HG03097 (cell line): ENCODE data around the gene CFB.

ENCODE experiments used
- ATAC-seq: cut with Tn5 transposase; IDR thresholded peaks from one replicate; pipeline ENCODE4 v1.9.1; 2021; ENCODE audit not compliant: unreplicated experiment, low FRiP score

The CFB gene

DNA sequence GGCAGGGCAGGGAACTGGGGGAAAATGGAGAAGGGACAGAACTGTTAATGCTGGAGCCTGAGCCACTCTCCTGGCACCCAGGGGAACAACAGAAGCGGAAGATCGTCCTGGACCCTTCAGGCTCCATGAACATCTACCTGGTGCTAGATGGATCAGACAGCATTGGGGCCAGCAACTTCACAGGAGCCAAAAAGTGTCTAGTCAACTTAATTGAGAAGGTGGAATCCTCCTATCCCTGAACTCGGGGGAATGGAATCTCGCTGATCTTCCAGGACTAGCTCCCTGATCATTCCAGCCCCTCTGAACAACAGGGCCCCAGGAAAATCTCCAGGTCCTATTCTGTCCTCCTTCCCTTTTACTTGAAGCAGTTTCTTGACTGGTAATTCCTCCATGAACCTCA lies 2.0 kb downstream of the CFB start:
- ATAC-seq: no peak

DNA sequence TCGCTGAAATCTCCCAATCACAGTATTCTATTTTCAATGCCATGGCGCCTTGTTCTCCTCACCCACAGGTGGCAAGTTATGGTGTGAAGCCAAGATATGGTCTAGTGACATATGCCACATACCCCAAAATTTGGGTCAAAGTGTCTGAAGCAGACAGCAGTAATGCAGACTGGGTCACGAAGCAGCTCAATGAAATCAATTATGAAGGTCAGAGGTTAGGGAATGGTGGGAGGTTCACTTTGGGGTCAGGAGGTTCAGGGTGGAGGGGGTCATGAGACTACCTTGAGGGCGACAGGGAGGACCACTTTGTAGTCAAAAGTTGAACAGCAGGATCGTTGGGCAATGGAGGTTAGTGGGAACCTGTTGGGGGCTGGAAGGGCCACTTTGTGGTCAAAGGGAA lies 2.4 kb downstream of the CFB start:
- ATAC-seq: no peak

DNA sequence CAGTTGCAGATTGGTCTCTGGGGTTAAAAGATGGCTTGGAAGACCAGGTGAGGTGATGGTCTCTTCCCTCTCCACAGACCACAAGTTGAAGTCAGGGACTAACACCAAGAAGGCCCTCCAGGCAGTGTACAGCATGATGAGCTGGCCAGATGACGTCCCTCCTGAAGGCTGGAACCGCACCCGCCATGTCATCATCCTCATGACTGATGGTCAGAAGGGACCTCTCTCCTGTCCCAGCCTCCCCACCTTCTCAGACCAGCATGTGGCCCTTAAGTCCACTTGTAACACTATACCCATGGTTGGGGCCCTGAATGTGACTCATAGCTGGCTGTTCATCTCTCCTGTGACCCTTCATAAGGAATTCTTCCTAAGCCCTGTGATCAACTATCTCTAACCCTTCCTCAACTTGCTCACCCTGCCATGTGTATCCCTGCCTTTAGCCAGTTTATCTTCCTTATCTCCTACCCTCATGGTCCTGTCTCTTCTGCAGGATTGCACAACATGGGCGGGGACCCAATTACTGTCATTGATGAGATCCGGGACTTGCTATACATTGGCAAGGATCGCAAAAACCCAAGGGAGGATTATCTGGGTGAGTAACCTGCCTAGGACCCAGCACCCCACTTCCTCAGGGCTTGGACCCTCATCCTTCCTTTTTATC lies 3.0 kb downstream of the CFB start:
- ATAC-seq: no peak

DNA sequence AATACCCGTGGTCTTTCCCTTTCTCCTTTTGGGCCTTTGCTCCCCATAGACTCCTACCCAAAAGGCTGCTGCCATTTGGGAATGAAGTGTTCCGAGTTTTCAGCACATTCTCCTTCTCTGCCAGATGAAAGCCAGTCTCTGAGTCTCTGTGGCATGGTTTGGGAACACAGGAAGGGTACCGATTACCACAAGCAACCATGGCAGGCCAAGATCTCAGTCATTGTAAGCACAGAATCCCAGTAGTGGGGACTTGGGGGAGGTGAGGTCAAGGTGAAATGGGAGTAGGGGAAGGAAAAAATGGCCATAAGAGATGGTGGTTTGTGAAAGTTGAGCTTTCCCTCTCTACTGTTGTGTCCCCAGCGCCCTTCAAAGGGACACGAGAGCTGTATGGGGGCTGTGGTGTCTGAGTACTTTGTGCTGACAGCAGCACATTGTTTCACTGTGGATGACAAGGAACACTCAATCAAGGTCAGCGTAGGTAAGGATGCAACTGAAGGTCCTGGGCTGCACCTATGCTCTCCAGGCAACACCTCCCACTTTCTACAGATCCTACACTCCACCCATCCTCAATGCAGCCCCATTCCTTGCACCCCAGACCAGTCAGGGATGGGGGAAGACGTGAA lies 4.1 kb downstream of the CFB start:
- no peak for ATAC-seq

DNA sequence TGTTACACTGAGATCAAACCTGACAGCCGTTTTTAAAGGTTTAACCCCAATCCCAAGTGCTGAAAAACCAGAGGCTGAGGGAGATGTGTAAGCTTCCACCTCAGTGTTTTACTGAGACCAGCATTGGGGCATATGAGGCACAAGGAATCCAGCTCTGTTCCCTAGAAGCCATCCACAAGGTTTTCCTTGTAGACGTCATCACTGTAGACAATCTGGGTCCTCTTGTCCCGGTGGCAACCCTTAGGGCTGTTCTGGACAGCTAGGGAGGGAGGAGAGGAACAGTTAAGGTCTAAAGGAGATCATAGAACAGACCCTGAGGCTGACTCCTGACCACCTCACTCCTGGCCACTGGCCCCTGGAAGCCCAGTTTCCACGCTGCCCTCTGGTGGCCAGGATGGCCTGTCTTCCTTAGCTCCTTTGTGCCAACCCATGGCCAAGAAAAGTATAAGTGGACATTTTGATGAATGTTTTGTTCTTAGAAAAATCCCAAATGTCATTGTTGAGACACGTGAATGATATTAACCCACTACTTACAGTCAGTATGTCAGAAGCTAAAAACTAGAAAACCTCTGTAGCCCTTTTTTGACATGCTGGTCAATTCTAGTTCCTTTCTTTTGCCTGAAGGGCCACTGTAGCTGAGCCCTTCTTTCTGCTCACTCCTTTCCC lies 6.4 kb downstream of the CFB start:
- no peak for ATAC-seq

DNA sequence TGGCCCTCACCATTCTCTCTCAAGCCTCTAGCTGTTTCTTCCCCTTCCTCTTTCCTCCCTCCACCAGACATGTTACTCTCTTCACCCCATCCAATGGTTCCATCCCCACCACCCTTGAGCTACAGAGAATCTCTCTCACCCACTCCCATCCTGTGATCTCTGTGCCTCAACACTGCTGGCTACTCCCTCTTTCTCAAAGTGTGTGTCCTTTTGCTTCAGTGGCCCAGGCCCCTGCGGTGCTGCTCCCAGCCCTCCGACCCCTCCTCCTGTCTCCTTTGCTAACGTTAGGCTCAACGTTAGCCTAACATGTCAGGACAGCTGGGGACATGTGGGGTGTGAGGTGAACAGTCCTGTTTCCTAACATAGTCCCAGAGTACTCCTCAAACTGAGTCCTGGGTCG lies 7.0 kb downstream of the CFB start:
- no peak for ATAC-seq

DNA sequence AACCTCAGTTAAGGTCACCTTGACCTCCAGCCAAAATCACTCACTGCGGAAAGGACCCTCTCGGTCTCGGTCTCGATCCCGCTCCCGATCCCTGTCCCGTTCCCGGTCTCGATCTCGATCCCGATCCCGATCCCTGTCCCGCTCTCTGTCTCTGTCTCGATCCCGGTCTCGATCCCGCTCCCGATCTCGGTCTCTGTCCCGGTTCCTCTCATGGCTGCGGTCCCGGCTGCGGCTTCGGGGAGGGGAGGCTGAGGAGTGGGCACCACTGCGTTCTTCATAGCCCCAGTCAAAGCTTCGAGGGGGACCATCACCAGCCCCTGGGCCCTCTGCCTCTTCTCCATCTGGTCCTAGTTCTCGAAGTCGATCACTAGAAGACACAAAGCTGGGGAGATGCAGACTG lies 8.6 kb downstream of the CFB start:
- ATAC-seq: no peak

DNA sequence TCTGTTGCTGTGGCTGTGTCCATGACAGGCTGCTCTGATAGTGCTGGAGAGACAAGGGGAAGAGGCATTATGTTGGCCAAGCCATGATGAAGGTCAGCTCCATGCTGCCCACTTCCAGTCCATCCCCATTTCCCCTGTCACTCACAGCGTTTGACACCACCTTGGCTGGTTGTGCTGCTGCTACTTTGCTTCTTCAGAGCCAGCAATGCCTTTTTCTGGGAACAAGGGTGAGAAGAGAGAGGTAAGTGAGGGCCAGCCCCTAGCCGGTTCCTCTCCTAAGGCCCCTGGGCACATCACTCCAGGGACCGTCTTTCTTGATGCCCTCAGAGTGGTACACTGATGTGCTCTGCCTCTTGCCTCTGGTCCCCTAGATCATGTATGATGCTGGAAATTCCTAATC lies 10.9 kb downstream of the CFB start:
- ATAC-seq: no peak

DNA sequence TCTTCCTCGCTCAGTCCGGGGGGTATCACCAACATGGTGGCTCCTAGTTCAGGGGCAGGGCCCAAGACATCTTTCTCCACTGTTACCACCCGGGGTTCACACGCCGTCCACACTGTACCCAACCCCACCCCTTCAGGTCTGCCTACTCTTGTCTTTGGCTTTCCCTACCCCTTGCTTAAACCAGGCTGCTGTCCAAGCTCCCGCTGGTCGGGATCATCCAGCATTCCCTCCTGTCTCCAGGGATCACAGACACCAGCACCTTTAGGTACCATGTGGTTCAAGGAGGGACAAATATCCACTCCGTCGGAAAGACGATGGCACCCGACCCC lies 12.5 kb downstream of the CFB start:
- peak; percentile 6 for ATAC-seq

DNA sequence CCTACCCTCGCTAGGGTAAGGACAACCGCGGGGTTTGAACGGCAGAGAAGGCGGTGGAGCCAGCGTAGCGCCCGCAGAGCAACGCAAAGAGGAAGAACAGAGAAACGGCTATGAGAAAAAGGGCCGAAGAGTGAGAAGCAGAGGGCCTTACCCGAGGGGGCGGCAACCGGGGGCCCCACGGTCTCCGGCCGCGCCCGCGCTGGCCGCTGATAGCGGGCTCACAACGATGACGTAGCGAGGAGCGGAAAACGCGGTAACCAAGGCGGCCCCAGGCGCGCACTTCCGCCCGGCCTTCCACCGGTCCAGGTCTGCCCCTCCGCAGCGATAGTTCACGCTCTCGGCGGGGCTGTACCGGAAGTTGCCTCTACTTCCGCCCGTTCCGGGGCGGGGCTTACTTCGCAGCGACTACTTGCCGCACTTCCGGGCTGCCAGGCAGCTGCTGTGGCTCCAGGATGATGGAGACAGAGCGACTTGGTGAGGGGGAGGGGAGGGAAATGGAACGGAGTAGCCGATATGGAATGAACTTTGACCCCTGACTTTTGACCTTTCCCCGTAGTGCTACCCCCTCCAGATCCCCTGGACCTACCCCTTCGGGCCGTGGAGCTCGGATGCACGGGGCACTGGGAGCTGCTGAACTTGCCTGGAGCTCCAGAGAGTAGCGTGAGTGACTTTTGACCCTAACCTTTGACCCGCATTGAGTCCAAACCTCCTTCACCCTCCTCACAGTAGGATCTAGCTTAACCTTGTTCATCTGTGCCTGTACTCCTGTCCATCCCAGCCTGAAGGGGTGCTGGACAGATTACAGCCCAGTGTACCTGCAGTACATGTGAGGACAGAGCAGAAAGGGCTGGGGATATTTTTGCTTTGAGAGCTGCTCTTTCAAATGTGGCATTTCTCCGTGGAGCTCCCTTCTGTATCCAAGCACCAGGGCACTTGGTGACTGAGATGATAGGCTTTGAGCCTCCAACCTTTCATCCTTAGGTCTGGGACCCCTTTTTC lies 13.1 kb downstream of the CFB start, which contains the start of the genes NELFE and SKIC2:
NELFE (minus strand) TSS at position 231 of the 999 bp plus-strand sequence. CDS start 525 bp downstream, outside the sequence.
SKIC2 (plus strand) TSS at position 435 of the 999 bp plus-strand sequence; CDS start at position 453, 18 bp downstream.
- peak; percentile 86 for ATAC-seq

DNA sequence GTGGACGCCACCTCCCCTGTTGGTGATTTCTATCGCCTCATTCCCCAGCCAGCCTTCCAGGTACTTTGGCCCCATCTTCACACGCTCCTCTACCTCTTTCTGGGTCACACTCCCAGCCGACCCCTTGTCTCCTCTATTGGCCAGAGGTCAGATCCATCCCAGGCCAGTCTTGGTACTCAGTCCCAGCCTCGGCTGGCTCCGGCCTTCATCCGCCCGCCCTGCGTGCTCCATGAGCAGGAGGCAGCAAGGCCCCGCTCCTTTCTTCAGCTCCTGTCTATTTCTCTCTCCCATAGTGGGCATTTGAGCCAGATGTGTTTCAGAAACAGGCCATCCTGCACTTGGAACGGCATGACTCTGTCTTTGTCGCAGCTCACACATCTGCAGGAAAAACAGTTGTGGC lies 15.7 kb downstream of the CFB start:
- ATAC-seq: no peak

DNA sequence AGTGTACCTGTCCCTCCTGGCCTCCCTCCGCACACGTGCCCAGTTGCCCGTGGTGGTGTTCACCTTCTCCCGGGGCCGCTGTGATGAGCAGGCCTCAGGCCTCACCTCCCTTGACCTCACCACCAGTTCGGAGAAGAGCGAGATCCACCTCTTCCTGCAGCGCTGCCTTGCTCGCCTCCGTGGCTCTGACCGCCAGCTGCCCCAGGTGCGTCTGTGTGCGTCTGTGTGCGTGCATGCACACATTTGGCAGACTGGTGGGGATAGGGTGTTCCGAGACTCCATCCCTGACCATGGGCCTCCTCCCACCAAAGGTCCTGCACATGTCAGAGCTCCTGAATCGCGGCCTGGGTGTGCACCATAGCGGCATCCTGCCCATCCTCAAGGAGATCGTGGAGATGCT lies 18.0 kb downstream of the CFB start:
- no peak for ATAC-seq

DNA sequence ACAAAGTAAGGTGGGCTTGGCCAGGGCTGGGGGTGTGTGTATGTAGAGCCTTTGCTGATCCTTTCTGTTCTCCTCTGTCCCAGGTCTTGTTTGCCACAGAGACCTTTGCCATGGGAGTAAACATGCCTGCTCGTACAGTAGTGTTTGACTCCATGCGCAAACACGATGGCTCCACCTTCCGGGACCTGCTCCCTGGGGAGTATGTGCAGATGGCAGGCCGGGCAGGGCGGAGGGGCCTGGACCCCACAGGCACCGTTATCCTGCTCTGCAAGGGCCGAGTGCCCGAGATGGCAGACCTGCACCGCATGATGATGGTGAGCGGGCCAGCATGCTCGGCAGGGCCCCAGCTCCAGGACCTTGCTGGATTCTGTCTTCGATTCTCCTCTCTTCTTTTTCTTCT lies 19.8 kb downstream of the CFB start:
- ATAC-seq: no peak

DNA sequence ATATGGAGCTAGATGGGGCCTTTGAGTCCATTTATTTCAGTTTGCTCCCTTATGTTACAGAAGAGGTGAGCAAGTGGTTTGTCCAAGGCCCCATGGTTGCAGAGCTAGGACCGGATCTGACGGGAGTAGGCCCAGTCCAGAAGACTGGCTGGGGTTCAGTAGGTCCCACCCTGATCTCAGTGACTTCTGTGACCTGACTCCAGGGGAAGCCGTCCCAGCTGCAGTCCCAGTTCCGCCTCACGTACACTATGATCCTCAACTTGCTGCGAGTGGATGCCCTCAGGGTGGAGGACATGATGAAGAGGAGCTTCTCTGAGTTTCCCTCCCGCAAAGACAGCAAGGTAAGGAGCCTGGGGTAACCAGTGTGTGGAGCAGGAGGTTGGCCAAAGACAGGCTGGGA lies 20.6 kb downstream of the CFB start:
- ATAC-seq: no peak

DNA sequence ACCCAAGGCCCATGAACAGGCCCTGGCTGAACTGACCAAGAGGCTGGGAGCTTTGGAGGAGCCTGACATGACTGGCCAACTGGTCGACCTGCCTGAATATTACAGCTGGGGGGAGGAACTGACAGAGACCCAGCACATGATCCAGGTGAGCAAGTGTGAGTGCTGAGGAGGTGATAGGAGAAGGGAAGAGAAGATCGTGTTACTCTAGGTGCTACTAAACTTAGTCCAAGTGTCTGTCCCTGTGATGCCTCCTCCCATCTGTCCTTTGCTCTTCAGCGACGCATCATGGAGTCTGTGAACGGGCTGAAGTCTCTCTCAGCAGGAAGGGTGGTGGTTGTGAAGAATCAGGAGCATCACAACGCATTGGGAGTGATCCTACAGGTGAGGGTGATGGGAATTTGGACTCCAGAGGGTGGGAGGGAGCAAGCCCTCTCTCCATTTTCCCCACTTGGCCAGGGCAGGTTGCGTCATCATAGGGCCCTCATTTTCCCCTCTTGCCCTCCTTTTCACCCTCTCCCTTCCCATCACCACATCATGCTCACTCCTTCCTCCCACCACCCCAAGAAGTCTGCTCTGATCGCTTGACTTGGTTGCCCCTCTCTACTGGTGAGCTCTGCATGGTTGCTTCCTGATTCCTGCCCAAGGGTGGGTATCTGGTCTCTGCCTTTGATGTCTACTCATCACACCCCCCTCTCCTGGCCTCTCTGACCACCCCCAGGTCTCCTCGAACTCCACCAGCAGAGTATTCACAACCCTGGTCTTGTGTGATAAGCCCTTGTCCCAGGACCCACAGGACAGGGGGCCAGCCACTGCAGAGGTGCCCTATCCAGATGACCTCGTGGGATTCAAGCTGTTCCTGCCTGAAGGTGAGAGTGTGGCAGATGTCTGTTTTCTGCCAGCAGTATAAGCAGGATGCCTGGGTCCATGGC lies 21.4 kb downstream of the CFB start:
- no peak for ATAC-seq

DNA sequence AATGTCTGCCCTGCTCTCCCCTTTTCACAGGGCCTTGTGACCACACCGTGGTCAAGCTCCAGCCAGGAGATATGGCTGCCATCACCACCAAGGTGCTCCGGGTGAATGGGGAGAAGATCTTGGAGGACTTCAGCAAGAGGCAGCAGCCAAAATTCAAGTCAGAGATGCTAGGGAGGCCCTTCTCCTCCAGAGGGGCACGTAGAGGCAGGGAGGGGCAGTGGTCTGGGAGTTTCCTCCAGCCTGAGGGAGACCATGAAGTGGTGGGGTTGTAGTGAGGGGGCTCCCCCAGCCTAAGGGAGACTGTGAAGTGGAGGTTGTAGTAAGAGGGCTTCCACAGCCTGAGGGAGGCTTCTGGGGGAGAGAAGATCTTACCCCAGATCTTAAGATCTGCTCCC lies 22.0 kb downstream of the CFB start:
- ATAC-seq: no peak

DNA sequence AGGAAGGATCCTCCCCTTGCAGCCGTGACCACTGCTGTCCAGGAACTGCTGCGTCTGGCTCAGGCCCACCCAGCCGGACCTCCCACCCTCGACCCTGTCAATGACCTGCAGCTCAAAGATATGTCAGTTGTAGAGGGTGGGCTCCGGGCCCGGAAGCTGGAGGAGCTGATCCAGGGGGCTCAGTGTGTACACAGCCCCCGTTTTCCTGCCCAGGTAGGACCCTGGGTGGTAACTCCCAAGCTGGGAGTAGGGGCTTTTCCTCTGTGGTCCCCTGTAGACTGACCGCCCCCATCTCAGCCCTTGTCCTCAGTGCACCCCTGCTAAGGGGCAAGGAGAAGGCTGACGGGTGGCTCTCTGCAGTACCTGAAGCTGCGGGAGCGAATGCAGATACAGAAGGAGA lies 22.4 kb downstream of the CFB start:
- no peak for ATAC-seq

DNA sequence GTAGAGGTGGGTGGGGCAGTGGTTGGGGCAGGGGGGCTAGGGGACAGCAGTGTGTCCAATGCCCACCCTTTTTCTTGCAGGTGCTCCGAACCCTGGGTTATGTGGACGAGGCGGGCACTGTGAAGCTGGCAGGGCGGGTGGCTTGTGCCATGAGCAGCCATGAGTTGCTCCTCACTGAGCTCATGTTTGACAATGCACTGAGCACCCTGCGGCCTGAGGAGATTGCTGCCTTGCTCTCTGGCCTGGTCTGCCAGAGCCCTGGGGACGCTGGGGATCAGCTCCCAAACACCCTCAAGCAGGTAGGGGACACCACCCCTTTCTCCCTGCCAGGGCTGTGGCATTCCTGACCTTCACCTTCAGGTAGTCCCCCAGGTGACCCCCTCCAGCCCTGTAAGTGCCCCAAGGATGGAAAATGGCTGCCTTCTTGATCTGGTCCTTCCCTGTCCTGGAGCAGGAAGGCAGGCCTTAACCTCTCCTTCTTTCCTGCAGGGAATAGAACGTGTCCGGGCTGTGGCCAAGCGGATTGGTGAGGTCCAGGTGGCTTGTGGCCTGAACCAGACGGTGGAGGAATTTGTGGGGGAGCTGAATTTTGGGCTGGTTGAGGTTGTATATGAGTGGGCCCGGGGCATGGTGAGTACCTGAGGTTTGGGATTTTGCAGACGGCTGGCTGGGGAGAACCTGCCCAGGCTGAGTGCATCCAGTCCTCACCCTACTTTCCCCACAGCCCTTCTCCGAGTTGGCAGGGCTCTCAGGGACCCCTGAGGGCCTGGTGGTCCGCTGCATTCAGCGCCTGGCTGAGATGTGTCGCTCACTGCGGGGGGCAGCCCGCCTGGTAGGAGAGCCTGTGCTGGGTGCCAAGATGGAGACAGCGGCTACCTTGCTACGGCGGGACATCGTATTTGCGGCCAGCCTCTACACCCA lies 23.2 kb downstream of the CFB start:
- ATAC-seq: no peak
